ENCODE results near the gene PGAM5.

GRCh38 chr12:132748319-132748718 is 37.7 kb downstream of the PGAM5 start:
- no peak for TF ChIP-seq POLR2A (IDR thresholded peaks at IDR 0.05)
- no peak for TF ChIP-seq CTCF (IDR thresholded peaks at IDR 0.05)
